H1 (cell line): ENCODE measurements around the gene ARHGAP25. TPM values are rescaled to one million over a fixed set of nuclear protein-coding genes. Genes with fewer than 3 reads are reported as not detected.

ENCODE experiments used
- CHD7 ChIP-seq: fragments of 300-600 bp; sonication (generic); IDR thresholded peaks from 2 replicates; pipeline ENCODE4 v1.7.1; 2012; ENCODE audit warnings: low read length, moderate library complexity, mild to moderate bottlenecking, inconsistent platforms; ENCODE audit not compliant: insufficient replicate concordance
- E2F6 ChIP-seq: IDR thresholded peaks from 2 replicates; pipeline ENCODE4 v1.6.1; 2012; ENCODE audit warnings: inconsistent platforms
- POLR2A ChIP-seq, 2 experiments: IDR thresholded peaks; 1 replicate in 1 of 2; 2 replicates in 1 of 2; pipeline ENCODE4 v1.6.1; 2011; ENCODE audit warnings: low read depth in 2 of 2, low read length in 2 of 2, mild to moderate bottlenecking in 2 of 2; ENCODE audit errors: control extremely low read depth in 1 of 2
- SIX5 ChIP-seq: IDR thresholded peaks from 2 replicates; pipeline ENCODE4 v1.6.1; 2011; ENCODE audit warnings: mild to moderate bottlenecking, low read depth, low read length
- SP1 ChIP-seq: IDR thresholded peaks from 2 replicates; pipeline ENCODE4 v1.6.1; 2011; ENCODE audit warnings: low read depth, low read length
- SUZ12 ChIP-seq: fragments of 200-600 bp; sonication (generic); IDR thresholded peaks from 2 replicates; pipeline ENCODE4 v1.6.1; 2012; ENCODE audit warnings: mild to moderate bottlenecking, inconsistent platforms, low read length, moderate library complexity, mixed read lengths
- polyA plus RNA-seq, 7 experiments: library from polyadenylated mRNA; depleted of rRNA in 3 of 7; stranded (reverse) in 5 of 7; unstranded in 2 of 7; fragments of >200 nt in 5 of 7; fragments of 200-250 nt in 2 of 7; gene quantifications; 1 replicate in 5 of 7; 2 replicates in 1 of 7; 4 replicates in 1 of 7; pipeline versions ENCODE4 v1.2.1 to v1.2.3, GENCODE V29; 2011 to 2013; ENCODE audit warnings: missing spikeins in 2 of 7, mixed read lengths in 2 of 7
- total RNA-seq: library from RNA; stranded (reverse); fragmentation: NEBNext Ultra II Directional; extraction: Animal tissue kit (Norgen Biotek cat#: 25700); gene quantifications from 2 replicates; pipeline ENCODE4 v1.2.1, GENCODE V29; 2021

The ARHGAP25 gene
- total and polyA plus RNA-seq, 2 of the 8 experiments (the other 6 are each of a cell fraction or from before 2014, with no cell fraction given): 1.00 to 1.2 TPM

DNA sequence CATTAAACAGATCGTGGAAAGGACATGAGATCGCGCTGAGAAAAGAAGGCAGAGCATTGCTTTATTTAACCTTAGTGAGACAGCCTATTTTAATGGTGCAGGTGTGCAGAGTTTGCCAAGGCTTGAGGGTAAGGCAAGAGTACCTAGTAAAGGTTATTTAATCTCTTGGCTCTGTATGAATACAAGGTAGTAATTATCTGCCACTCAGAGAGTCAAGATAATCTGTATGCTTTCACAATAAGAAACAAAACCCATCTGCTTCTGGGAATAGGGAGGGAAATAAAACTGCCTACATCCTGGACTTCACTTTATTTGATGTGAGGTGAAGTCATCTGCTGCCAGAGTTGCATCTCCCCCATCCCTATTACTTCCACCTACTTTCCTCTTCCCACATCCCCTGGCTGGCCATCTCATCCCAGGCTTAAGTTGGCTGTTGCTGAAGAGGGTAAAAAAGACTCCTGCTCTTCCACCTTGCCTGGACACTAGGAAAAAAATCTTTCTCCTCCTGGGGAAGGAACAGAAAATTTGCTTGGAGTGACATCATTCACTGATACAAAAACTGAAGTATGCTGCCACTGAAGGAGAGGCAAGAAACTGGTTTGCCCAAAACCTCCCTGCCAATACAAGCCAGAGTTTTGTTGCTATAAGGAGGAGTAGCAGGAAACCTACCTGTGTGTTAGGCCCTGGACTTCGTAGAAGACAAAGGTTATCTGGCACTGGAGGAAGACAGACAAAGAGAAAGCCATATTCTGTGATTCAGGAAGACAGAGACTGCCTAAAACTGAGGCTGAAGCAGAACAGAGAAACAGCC lies 35.8 kb upstream of the ARHGAP25 start (continued):
- TF ChIP-seq CHD7: no peak
- no peak for TF ChIP-seq POLR2A (IDR thresholded peaks at IDR 0.05; ENCODE audit: control extremely low read depth in 1 of 2, low read depth in 2 of 2, low read length in 2 of 2)
- TF ChIP-seq E2F6: no peak
- TF ChIP-seq SUZ12: no peak
- no peak for TF ChIP-seq SP1
- TF ChIP-seq SIX5: no peak
